GM23338 (cell line): ENCODE results near the gene TLX1.
A peak's percentile ranks its signal among the peaks of the same experiment; 100 is the strongest.

Source experiments
- CREB1 ChIP-seq: fragments of 250-450 bp; sonication (Bioruptor Pico); IDR thresholded peaks from 2 replicates; pipeline ENCODE4 v1.5.0; 2020; ENCODE audit warnings: low read depth, mild to moderate bottlenecking, moderate library complexity
- CTCF ChIP-seq, 2 experiments: fragments of 200-600 bp in 1 of 2; sonication (generic) in 1 of 2; conservative IDR thresholded peaks; 2 replicates each; pipeline versions ENCODE4 v1.5.1 to v1.6.1; 2016 to 2017; ENCODE audit warnings: antibody characterized with exemption in 2 of 2, low read depth in 2 of 2, mild to moderate bottlenecking in 2 of 2, moderate library complexity in 1 of 2
- EZH2 ChIP-seq: fragments of 200-600 bp; sonication (generic); IDR thresholded peaks from one replicate; pipeline ENCODE4 v1.8.0; 2017; ENCODE audit warnings: antibody characterized with exemption, mild to moderate bottlenecking, low read depth; ENCODE audit not compliant: unreplicated experiment
- EZH2phosphoT487 ChIP-seq: fragments of 200-600 bp; sonication (generic); IDR thresholded peaks from one replicate; pipeline ENCODE4 v1.8.1; 2018; ENCODE audit warnings: antibody characterized with exemption; ENCODE audit not compliant: unreplicated experiment
- JUNB ChIP-seq: IDR thresholded peaks from one replicate; pipeline ENCODE4 v1.6.1; 2016; ENCODE audit warnings: antibody characterized with exemption; ENCODE audit not compliant: unreplicated experiment
- ZNF331 ChIP-seq: fragments of 250-450 bp; sonication (Bioruptor Pico); IDR thresholded peaks from 2 replicates; pipeline ENCODE4 v1.5.0; 2020; ENCODE audit warnings: low read depth, mild to moderate bottlenecking, moderate library complexity

GRCh38 chr10:101122270-101123084, 8.6 kb upstream of the TLX1 start:
- peak; percentile 81 for TF ChIP-seq EZH2
- TF ChIP-seq JUNB = no peak
- TF ChIP-seq CTCF (conservative IDR thresholded peaks at IDR 0.05; ENCODE audit: low read depth in 2 of 2) = no peak
- no peak for TF ChIP-seq ZNF331 (CRISPR knock-in tag)
- TF ChIP-seq EZH2phosphoT487 = no peak
- TF ChIP-seq CREB1 (CRISPR knock-in tag) = no peak
